Measurements from ENCODE around the gene ICAM1.

The ICAM1 gene

GRCh38 chr19:10290357-10290875, 19.5 kb downstream of the ICAM1 start:
- H3K4me3 ChIP-seq (ENCODE audit: low read length) = peak overlapping the region; percentile 57
- DNase-seq (ENCODE audit: low read depth, low spot score) = no peak

- no peak for DNase-seq (ENCODE audit: low read depth, low spot score)
Measured at GRCh38 chr19:10290876-10291553, 20.1 kb downstream of the ICAM1 start.

GRCh38 chr19:10291554-10292205, 20.8 kb downstream of the ICAM1 start:
- H3K4me3 ChIP-seq (ENCODE audit: low read length) = peak overlapping the region; percentile 16
- DNase-seq (ENCODE audit: low read depth, low spot score) = no peak

More at GRCh38 chr19:10290876-10291553, 20.1 kb downstream of the ICAM1 start:
- H3K4me3 ChIP-seq (ENCODE audit: low read length) = peak overlapping the region; percentile 57

GRCh38 chr19:10292206-10292788, 21.4 kb downstream of the ICAM1 start:
- no peak for DNase-seq (ENCODE audit: low read depth, low spot score)
- peak overlapping the region; percentile 16 for H3K4me3 ChIP-seq (ENCODE audit: low read length)

GRCh38 chr19:10292789-10293636, 22.1 kb downstream of the ICAM1 start:
- H3K4me3 ChIP-seq (ENCODE audit: low read length) = no peak overlapping the region
- no peak for DNase-seq (ENCODE audit: low read depth, low spot score)

- DNase-seq (ENCODE audit: low read depth, low spot score) = no peak
- H3K4me3 ChIP-seq (ENCODE audit: low read length) = no peak overlapping the region
Measured at GRCh38 chr19:10293637-10294367, 22.9 kb downstream of the ICAM1 start.

GRCh38 chr19:10294368-10294697, 23.4 kb downstream of the ICAM1 start:
- no peak overlapping the region for H3K4me3 ChIP-seq (ENCODE audit: low read length)
- DNase-seq (ENCODE audit: low read depth, low spot score) = no peak

- DNase-seq (ENCODE audit: low read depth, low spot score) = no peak
- peak overlapping the region; percentile 40 for H3K4me3 ChIP-seq (ENCODE audit: low read length)
Measured at GRCh38 chr19:10295305-10295846, 24.5 kb downstream of the ICAM1 start.

- peak overlapping the region; percentile 40 for H3K4me3 ChIP-seq (ENCODE audit: low read length)
- DNase-seq (ENCODE audit: low read depth, low spot score) = no peak
Measured at GRCh38 chr19:10295847-10296591, 25.1 kb downstream of the ICAM1 start.

- DNase-seq (ENCODE audit: low read depth, low spot score) = no peak
- H3K4me3 ChIP-seq (ENCODE audit: low read length) = no peak overlapping the region
Measured at GRCh38 chr19:10299545-10300458, 28.9 kb downstream of the ICAM1 start.

- no peak for DNase-seq (ENCODE audit: low read depth, low spot score)
- H3K4me3 ChIP-seq (ENCODE audit: low read length) = no peak overlapping the region
Measured at GRCh38 chr19:10305139-10305806, 34.4 kb downstream of the ICAM1 start.

- no peak overlapping the region for H3K4me3 ChIP-seq (ENCODE audit: low read length)
- DNase-seq (ENCODE audit: low read depth, low spot score) = no peak
Measured at GRCh38 chr19:10306327-10306726, 35.4 kb downstream of the ICAM1 start.

- H3K4me3 ChIP-seq (ENCODE audit: low read length) = no peak within 1 kb of the TSS
- DNase-seq (ENCODE audit: low read depth, low spot score) = no peak
Measured at GRCh38 chr19:10309423-10309822, 38.5 kb downstream of the ICAM1 start, which contains the start of gene ZGLP1. TSS of gene ZGLP1 (minus strand) at chr19:10309815.

GRCh38 chr19:10315335-10316214, 44.7 kb downstream of the ICAM1 start, which contains the start of gene FDX2:
TSS of gene FDX2 (minus strand) at chr19:10316015. CDS start at chr19:10315996, 19 bp downstream.
- peak within 1 kb of the TSS; percentile 90 for H3K4me3 ChIP-seq (ENCODE audit: low read length)
- peak; percentile 76 for DNase-seq (ENCODE audit: low read depth, low spot score)

All from Jurkat, Clone E6-1 (cell line).